Stimulated activated CD4-positive, alpha-beta T cell treated with anti-CD3 and anti-CD28 coated beads, Interleukin-12 subunit alpha, Interleukin-12 subunit beta, amount 100 ng/mL, for 48 hours (primary cell): ENCODE data around the gene PIK3R4.

ENCODE experiments used
- DNase-seq, 3 donors: peaks; one replicate each; pipeline ENCODE4 v3.0.0-alpha.2; 2020; ENCODE audit warnings: low read depth in 2 of 3, low spot score in 1 of 3

Gene PIK3R4

GRCh38 chr3:130741946-130742610, 4.6 kb downstream of the PIK3R4 start:
- DNase-seq: no peak

GRCh38 chr3:130739848-130740247, 6.8 kb downstream of the PIK3R4 start:
- no peak for DNase-seq

GRCh38 chr3:130738241-130738640, 8.4 kb downstream of the PIK3R4 start:
- no peak for DNase-seq

- DNase-seq: no peak
Measured at GRCh38 chr3:130737622-130738021, 9.0 kb downstream of the PIK3R4 start.

- no peak for DNase-seq
Measured at GRCh38 chr3:130733236-130733875, 13.3 kb downstream of the PIK3R4 start.

- DNase-seq: no peak
Measured at GRCh38 chr3:130732501-130732900, 14.1 kb downstream of the PIK3R4 start.

GRCh38 chr3:130731817-130732216, 14.8 kb downstream of the PIK3R4 start:
- DNase-seq: no peak

- DNase-seq: no peak
Measured at GRCh38 chr3:130729154-130729553, 17.5 kb downstream of the PIK3R4 start.

GRCh38 chr3:130728037-130728436, 18.6 kb downstream of the PIK3R4 start:
- DNase-seq: no peak

- no peak for DNase-seq
Measured at GRCh38 chr3:130725746-130726145, 20.9 kb downstream of the PIK3R4 start.

GRCh38 chr3:130715616-130716015, 31.0 kb downstream of the PIK3R4 start:
- no peak for DNase-seq

- no peak for DNase-seq
Measured at GRCh38 chr3:130712718-130713423, 33.8 kb downstream of the PIK3R4 start.

- DNase-seq: no peak
Measured at GRCh38 chr3:130711565-130712324, 34.9 kb downstream of the PIK3R4 start.

GRCh38 chr3:130709671-130710070, 37.0 kb downstream of the PIK3R4 start:
- no peak for DNase-seq

- no peak for DNase-seq
Measured at GRCh38 chr3:130707902-130708601, 38.6 kb downstream of the PIK3R4 start.

- no peak for DNase-seq
Measured at GRCh38 chr3:130705501-130705900, 41.1 kb downstream of the PIK3R4 start.

- no peak for DNase-seq
Measured at GRCh38 chr3:130702985-130703384, 43.6 kb downstream of the PIK3R4 start.

- DNase-seq: no peak
Measured at GRCh38 chr3:130700541-130700940, 46.1 kb downstream of the PIK3R4 start.

GRCh38 chr3:130699765-130700164, 46.9 kb downstream of the PIK3R4 start:
- DNase-seq: no peak

- no peak for DNase-seq
Measured at GRCh38 chr3:130693314-130693713, 53.3 kb downstream of the PIK3R4 start.

GRCh38 chr3:130692455-130692854, 54.2 kb downstream of the PIK3R4 start:
- DNase-seq: no peak
